ENCODE data around the gene PRDX5.
A peak's percentile ranks its signal among the peaks of the same experiment; 100 is the strongest.

The PRDX5 gene

DNA sequence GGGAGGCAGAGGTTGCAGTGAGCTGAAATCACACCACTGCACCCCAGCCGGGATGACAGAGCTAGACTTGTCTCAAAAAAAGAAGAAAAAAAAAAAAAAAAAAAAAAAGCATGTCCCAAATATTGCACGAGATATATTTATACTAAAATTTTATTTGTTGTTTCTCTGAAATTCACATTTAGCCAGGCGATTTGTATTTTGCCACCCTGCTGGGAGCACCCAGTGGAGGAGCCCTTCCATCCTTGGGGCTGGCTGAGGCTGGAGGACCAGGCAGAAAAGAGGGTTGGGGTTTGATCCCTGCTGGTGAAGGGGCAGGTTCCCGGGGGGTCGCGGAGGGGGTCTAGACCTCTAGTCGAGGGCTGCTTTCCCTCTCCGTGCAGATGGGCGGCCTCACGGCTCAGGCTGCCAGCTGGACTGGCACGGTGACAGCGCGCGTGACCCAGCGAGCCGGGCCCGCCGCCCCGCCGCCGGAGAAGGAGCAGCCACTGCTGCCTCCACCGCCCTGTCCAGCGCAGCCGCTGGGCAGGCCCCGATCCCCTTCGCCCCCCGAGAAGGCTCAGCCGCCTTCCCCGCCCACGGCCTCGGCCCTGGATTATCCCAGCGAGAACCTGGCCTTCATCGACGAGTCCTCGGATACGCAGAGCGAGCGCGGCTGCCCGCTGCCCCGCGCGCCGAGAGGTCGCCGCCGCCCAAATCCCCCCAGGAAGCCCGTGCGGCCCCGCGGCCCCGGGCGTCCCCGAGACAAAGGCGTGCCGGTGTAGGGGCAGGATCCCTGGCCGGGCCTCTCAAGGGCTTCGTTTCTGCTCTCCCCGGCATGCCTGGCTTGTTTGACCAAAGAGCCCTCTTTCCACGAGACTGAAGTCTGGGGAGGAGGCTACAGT, 18.7 kb upstream of the PRDX5 start:
- Histone ChIP-seq H3K4me3 (ENCODE audit: low read depth, low read length) (0 out of 2 replicates have a peak overlapping the region, but pooled peaks have one; percentile 11), H3K36me3 (no peaks in the 10 kb centered on the region), H3K27me3 (peaks cover 41% of the 10 kb centered on the region), H3K9me3 (no peaks in the 10 kb centered on the region), H3K4me1 (no peaks in the 10 kb centered on the region)
- DNase-seq, result no peak
- TF ChIP-seq, protein P1, sequence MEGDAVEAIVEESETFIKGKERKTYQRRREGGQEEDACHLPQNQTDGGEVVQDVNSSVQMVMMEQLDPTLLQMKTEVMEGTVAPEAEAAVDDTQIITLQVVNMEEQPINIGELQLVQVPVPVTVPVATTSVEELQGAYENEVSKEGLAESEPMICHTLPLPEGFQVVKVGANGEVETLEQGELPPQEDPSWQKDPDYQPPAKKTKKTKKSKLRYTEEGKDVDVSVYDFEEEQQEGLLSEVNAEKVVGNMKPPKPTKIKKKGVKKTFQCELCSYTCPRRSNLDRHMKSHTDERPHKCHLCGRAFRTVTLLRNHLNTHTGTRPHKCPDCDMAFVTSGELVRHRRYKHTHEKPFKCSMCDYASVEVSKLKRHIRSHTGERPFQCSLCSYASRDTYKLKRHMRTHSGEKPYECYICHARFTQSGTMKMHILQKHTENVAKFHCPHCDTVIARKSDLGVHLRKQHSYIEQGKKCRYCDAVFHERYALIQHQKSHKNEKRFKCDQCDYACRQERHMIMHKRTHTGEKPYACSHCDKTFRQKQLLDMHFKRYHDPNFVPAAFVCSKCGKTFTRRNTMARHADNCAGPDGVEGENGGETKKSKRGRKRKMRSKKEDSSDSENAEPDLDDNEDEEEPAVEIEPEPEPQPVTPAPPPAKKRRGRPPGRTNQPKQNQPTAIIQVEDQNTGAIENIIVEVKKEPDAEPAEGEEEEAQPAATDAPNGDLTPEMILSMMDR (IDR thresholded peaks at IDR 0.05; ENCODE audit: low read depth, low read length), result no peak

DNA sequence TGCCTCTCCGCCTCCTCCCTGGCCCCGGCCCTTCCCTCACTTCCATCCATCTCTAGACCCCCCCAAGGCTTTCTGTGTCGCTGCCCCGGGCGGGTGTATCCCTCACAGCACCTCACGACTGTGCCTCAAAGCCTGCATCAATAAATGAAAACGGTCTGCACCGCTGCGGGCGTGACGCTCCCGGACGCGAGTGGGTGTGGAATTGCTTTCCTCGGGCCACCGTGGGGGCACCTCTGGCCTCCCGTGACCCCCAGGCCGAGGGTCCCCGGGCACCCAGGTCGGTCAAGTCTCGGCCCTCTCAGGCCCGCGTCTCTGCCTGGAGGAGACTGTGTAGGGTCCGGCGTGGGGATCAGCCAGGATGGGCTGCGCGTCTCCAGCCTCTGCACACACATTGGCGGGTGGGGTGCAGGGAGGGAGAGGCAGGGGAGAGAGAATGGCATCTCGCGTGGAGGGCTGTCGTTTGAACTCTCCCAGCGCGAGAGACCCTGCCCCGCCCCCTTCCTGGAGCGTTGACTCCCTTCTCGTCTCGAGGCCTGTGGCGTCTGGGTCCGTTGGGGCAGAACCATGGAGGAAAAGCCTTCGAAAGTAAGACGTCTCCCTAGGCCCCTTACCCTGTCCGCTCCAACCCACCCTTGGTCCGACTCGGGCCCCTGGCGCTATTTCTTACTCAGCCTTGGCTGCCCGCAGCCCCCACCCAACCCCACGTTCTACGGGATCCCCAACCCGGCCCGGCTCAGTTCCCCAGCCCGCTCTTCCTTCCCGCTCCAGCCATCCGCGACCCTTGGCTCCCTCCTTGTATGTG, 17.9 kb upstream of the PRDX5 start, which contains the start of gene CATSPERZ:
Gene CATSPERZ, plus strand, starts transcription at position 512 of the 802 bp plus-strand sequence. Its CDS starts 53 bp downstream, at position 565.
- H3K36me3 ChIP-seq, result no peaks in the 10 kb centered on the region
- H3K9me3 ChIP-seq, result no peaks in the 10 kb centered on the region
- TF ChIP-seq, protein P1 (IDR thresholded peaks at IDR 0.05; ENCODE audit: low read depth, low read length), result no peak
- no peak for DNase-seq
- peak within 1 kb of the TSS; percentile 34 for H3K4me3 ChIP-seq (ENCODE audit: low read depth, low read length)
- H3K27me3 ChIP-seq, result peaks cover 41% of the 10 kb centered on the region
- no peaks in the 10 kb centered on the region for H3K4me1 ChIP-seq

DNA sequence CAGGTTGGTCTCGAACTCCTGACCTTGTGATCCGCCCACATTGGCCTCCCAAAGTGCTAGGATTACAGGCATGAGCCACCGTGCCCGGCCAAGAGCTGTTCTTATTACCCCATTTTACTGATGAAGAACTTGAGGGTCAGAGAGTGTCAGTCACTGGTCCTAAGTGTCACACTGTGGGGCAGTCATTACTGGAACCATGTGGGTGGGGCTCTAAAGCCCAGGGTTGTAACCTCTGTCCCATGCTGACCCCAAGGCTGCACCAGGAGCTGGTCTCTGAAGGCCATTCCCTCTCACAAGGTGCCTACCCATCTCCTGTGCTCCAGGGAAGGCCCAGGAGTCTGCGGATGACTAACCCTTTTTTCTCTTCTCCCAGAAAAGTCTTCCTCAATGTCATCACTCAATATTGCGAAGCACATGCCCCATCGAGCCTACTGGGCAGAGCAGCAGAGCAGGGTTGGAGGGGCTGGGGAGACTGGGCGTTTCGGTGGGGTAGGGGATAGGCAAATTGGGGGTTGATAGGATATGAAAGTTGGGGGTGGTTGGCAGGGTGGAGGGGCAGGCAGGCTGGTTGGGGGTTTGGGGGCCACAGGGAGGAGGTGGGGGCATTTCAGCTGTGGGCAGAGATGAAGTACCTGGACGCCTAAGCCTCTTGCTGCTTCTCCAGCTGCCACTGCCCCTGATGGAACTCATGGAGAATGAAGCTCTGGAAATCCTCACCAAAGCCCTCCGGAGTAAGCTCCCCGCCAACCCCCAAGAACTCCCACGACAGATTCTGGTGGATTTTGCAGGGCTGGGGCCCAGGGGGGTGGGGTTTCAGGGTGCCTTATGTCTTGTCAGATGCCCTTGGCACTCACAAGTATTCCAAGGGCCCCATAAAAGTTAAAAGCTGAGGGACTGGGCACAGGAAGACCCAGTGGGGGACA, 14.6 kb upstream of the PRDX5 start:
- Histone ChIP-seq H3K27me3 (peaks cover 24% of the 10 kb centered on the region), H3K9me3 (no peaks in the 10 kb centered on the region), H3K4me1 (no peaks in the 10 kb centered on the region), H3K36me3 (no peaks in the 10 kb centered on the region), H3K4me3 (ENCODE audit: low read depth, low read length) (no peak overlapping the region)
- no peak for DNase-seq
- TF ChIP-seq, protein P1 (IDR thresholded peaks at IDR 0.05; ENCODE audit: low read depth, low read length), result no peak

DNA sequence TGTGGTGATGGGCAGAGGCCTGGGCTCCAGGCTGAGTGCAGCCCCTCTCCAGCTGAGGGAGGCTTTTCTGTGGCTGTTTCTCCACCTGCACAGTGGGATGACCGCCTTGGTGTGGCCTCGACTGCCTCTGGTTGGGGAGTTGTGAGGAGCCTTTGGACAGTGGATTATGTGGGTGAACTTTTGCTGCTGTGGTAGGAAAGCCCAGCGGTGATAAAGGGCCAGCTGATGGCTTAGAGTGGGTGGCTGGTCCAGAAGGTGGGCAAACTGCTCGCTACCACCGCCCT, 13.9 kb upstream of the PRDX5 start:
- Histone ChIP-seq H3K4me3 (ENCODE audit: low read depth, low read length) (no peak overlapping the region), H3K4me1 (no peaks in the 10 kb centered on the region), H3K36me3 (no peaks in the 10 kb centered on the region), H3K27me3 (peaks cover 20% of the 10 kb centered on the region), H3K9me3 (no peaks in the 10 kb centered on the region)
- TF ChIP-seq, protein P1 (IDR thresholded peaks at IDR 0.05; ENCODE audit: low read depth, low read length), result no peak
- no peak for DNase-seq

DNA sequence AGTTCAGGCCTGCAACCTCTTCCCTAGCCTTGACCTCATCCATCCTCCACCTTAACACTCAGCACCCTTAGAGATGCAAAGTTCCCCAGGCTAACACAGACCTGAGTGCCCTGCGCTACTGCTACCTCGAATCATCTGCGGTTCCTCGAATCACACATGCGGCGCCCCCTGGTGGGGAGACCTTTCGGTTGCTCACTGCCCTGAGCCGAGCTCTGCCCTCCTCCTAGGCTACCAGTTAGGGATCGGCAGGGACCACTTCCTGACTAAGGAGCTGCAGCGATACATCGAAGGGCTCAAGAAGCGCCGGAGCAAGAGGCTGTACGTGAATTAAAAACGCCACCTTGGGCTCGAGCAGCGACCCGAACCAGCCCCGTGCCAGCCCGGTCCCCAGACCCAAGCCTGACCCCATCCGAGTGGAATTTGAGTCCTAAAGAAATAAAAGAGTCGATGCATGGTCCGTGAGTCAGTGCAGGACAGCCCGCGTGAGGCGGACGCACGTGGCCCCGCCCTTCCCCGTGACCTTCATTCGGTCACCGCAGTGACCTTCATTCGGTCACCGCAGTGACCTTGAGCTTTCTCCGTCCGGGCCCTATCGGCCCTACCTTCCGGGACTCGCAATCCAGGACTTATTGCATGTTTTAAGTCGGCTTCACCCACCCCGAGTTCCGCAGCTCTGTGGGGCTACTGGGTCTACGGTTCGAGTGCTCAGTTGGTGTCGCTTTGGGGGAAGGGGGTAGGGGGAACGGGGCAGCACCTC, 13.4 kb upstream of the PRDX5 start:
- Histone ChIP-seq H3K4me3 (ENCODE audit: low read depth, low read length) (peak overlapping the region; percentile 59), H3K4me1 (no peaks in the 10 kb centered on the region), H3K9me3 (no peaks in the 10 kb centered on the region), H3K27me3 (peaks cover 14% of the 10 kb centered on the region), H3K36me3 (no peaks in the 10 kb centered on the region)
- DNase-seq, result peak; percentile 89
- TF ChIP-seq, protein P1 (IDR thresholded peaks at IDR 0.05; ENCODE audit: low read depth, low read length), result peak; percentile 77

All from BE2C (cell line).